Measurements from ENCODE around the gene SLFNL1. TPM values are rescaled to one million over a fixed set of nuclear protein-coding genes. Genes with fewer than 3 reads are reported as not detected.

SLFNL1 gene
- total RNA-seq, 1 experiment from 2014 or later = not detected

- TF ChIP-seq, protein P1, sequence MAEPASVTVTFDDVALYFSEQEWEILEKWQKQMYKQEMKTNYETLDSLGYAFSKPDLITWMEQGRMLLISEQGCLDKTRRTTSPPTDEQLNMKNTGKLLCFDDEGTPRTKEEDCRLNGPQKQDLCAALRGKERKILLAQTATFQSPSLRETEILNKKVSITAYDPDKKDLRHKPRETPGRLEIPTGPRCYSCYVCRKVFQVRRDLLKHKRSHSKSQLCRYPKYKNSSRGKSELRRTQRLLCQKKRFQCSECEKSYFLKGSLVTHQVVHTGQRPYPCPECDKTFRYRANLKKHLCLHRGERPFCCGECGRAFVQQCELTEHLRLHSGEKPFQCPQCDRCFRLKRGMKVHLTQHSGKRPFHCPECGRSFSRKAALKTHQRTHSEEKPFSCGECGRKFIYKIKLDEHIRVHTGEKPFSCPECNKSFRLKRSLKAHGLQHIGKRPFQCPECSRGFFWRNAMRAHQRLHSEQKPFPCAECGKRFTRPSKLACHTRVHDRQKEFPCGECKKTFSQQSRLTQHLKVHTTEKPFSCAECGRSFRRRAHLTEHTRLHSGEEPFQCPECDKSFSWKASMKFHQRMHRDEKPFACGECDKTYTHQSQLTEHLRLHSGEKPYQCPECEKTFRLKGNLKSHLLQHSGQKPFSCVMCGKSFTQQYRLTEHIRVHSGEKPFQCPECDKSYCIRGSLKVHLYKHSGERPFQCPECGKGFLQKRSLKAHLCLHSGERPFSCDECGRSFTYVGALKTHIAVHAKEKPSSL (CRISPR knock-in tag; conservative IDR thresholded peaks at IDR 0.05) = no peak
- TF ChIP-seq TEAD4 (CRISPR knock-in tag; IDR thresholded peaks at IDR 0.05) (no peak), ZBTB21 (CRISPR knock-in tag; IDR thresholded peaks at IDR 0.05; ENCODE audit: borderline replicate concordance) (no peak), E2F4 (CRISPR knock-in tag; IDR thresholded peaks at IDR 0.05; ENCODE audit: borderline replicate concordance, low read depth) (no peak), ZNF263 (CRISPR knock-in tag; IDR thresholded peaks at IDR 0.05; ENCODE audit: low read depth) (no peak), STAT6 (CRISPR knock-in tag; conservative IDR thresholded peaks at IDR 0.05; ENCODE audit: low read depth) (no peak)
- TF ChIP-seq, protein P2, sequence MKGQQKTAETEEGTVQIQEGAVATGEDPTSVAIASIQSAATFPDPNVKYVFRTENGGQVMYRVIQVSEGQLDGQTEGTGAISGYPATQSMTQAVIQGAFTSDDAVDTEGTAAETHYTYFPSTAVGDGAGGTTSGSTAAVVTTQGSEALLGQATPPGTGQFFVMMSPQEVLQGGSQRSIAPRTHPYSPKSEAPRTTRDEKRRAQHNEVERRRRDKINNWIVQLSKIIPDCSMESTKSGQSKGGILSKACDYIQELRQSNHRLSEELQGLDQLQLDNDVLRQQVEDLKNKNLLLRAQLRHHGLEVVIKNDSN (CRISPR knock-in tag; IDR thresholded peaks at IDR 0.05) = no peak
These were observed 46.6 kb downstream of the SLFNL1 start (continued) for GRCh38 chr1:40974945-40975344.

DNA sequence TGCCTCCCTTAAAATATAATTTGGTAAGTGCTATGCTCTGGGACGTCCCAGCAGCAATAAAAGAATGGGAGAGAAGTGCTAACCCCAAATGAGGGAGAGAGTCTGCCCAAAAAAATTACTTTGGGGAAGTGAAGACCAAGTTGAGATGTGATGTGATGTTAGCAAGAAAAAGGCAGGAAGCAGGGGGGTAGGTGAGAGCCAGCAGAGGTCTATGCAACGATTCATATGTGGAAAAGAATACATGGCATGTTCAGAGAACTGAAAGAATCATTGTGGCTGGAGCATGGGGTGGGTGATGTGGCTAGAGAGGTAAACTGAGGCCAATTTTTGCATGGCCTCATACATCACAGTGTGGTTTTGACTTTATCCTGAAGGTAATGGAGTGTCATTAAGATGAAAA, 47.6 kb downstream of the SLFNL1 start:
- Mint-ChIP-seq H3K4me3 (no peak overlapping the region), H3K27ac (no peak overlapping the region), H3K27me3 (ENCODE audit: low read depth) (no peaks in the 10 kb centered on the region), H3K4me1 (peaks cover 2% of the 10 kb centered on the region), H3K36me3 (no peaks in the 10 kb centered on the region), H3K9me3 (no peaks in the 10 kb centered on the region)
- DNase-seq (ENCODE audit: low spot score) = no peak
- no peak for TF ChIP-seq MXD4 (CRISPR knock-in tag; IDR thresholded peaks at IDR 0.05; ENCODE audit: borderline replicate concordance)
- no peak for TF ChIP-seq FOXK1 (CRISPR knock-in tag; IDR thresholded peaks at IDR 0.05)
- ChIA-PET POLR2A (no interaction called here), CTCF (no interaction called here)
- no peak for ATAC-seq

DNA sequence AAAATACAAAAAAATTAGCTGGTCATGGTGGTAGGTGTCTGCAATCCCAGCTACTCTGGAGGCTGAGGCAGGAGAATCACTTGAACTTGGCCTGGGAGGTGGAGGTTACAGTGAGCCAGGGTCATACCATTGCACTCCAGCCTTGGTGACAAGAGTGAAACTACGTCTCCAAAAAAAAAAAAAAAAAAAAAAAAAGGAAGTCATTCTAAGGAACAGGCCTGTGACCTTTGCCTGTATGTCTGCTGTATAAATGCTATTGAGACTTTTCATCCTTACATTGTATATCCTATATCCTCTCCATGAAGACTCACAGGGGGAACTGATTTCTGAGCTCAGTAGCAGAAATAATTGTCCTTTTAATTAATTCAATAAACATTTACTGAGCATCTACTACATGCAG, 49.6 kb downstream of the SLFNL1 start:
- no peak overlapping the region for H3K4me3 Mint-ChIP-seq
- H3K9me3 Mint-ChIP-seq = no peaks in the 10 kb centered on the region
- POLR2A ChIA-PET = no interaction called here
- TF ChIP-seq, protein P3, sequence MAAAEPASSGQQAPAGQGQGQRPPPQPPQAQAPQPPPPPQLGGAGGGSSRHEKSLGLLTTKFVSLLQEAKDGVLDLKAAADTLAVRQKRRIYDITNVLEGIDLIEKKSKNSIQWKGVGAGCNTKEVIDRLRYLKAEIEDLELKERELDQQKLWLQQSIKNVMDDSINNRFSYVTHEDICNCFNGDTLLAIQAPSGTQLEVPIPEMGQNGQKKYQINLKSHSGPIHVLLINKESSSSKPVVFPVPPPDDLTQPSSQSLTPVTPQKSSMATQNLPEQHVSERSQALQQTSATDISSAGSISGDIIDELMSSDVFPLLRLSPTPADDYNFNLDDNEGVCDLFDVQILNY (CRISPR knock-in tag; IDR thresholded peaks at IDR 0.05) = no peak
- TF ChIP-seq, protein P1 (CRISPR knock-in tag; conservative IDR thresholded peaks at IDR 0.05) = no peak
- TF ChIP-seq E2F4 (CRISPR knock-in tag; IDR thresholded peaks at IDR 0.05; ENCODE audit: borderline replicate concordance, low read depth) (no peak), ZSCAN18 (CRISPR knock-in tag; IDR thresholded peaks at IDR 0.05) (no peak), NFATC4 (CRISPR knock-in tag; IDR thresholded peaks at IDR 0.05) (no peak), MXD4 (CRISPR knock-in tag; IDR thresholded peaks at IDR 0.05; ENCODE audit: borderline replicate concordance) (no peak), ELF4 (CRISPR knock-in tag; IDR thresholded peaks at IDR 0.05; ENCODE audit: low read depth) (no peak)
- CTCF ChIA-PET = interaction anchor here (0.8 to 1.4 kb wide), 2 partner anchors 20 to 23 kb away, joined by 3 to 4 read pairs; no protein-coding TSS in a partner anchor
- H3K4me1 Mint-ChIP-seq = peaks cover 3% of the 10 kb centered on the region; the same call in 1 of the 2 replicates
- no peaks in the 10 kb centered on the region for H3K27me3 Mint-ChIP-seq (ENCODE audit: low read depth)
- DNase-seq (ENCODE audit: low spot score) (no peak), ATAC-seq (no peak)
- no peak overlapping the region for H3K27ac Mint-ChIP-seq
- no peaks in the 10 kb centered on the region for H3K36me3 Mint-ChIP-seq

Measured in WTC11 (cell line).